Ovary (tissue), 3 donors: ENCODE data around the gene MAJIN.

Experiments used
- CTCF ChIP-seq, 3 donors: fragments of 450-650 bp in 2 of 3; fragments of 200-600 bp in 1 of 3; IDR thresholded peaks; one replicate each; pipeline versions ENCODE4 v1.5.1 to v1.8.0; 2016 to 2022; ENCODE audit warnings: antibody characterized with exemption in 3 of 3, mild to moderate bottlenecking in 1 of 3
- EP300 ChIP-seq: sonication (generic); formaldehyde crosslinking; IDR thresholded peaks from one replicate; pipeline ENCODE4 v1.6.1; 2017; ENCODE audit warnings: antibody characterized with exemption
- POLR2A ChIP-seq: fragments of 450-650 bp; IDR thresholded peaks from one replicate; pipeline ENCODE4 v1.6.1; 2017; ENCODE audit warnings: antibody characterized with exemption, mild to moderate bottlenecking, moderate library complexity
- donor health status: DM: no; HTN: no; CAD: no.

GRCh38 chr11:64976651-64977050, 4.7 kb upstream of the MAJIN start:
- TF ChIP-seq CTCF (IDR thresholded peaks at IDR 0.05) (no peak), EP300 (no peak), POLR2A (no peak)
